Medulla oblongata (tissue), 1 donor: ENCODE measurements around the gene PROK1.

Source experiments
- DNase-seq: peaks from one replicate; pipeline ENCODE4 v3.0.0-alpha.2; 2015; ENCODE audit errors: extremely low spot score

PROK1 gene

DNA sequence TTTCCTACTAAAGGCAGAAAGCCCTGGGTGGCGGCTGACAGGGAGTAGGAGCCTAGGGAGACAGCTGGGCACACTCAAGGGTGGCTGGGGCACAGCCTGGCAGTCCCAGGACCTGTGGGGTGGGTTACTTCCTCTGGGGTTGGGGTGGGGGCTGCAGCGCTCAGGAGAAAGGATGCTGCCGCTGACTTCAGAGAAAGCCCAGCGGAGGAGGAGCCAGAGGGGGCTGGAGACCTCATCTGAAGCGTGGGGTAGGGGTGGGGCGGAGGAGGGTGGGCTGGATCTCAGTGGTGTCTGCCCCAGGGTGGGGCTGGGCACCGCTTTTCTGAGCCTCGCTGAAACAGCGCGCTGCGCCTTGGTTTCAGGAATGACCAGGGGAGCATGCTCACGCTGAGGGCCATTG, 37.2 kb downstream of the PROK1 start:
- DNase-seq: no peak

DNA sequence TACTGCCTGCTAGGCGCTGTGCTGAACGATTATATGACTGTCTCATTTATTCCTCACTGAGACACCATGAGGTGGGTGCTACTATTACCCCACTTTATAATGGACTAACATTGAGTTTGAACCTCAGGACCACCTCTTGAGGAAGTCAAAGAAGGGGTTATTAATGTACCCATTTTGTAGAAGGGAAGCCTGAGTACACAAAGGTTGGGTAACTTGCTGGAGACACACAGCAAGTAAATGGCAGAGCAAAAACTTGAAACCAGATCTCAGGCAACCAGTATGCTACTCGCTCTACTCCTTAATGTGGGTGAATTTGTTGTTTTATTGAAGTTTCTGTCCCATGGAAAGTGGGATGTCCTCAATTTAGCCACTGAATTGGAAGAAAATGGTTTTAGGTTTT, 37.9 kb downstream of the PROK1 start:
- DNase-seq: no peak

DNA sequence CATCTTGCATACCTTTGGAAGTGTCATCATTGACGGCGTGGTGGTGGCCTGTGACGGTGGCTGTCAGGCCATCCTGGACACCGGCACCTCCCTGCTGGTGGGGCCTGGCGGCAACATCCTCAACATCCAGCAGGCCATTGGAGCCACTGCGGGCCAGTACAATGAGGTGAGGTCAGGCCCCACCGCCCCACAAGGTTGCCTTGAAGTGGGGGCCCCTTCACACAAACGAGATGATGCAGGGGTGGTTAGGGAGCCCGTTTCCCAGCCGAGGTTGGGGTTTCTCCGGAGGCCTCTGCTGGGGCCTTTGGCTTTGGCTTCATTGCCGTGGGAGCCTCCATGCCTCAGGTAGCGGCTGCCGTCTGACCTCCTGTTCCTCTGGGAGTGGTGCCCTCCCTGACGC, 38.5 kb downstream of the PROK1 start:
- no peak for DNase-seq

DNA sequence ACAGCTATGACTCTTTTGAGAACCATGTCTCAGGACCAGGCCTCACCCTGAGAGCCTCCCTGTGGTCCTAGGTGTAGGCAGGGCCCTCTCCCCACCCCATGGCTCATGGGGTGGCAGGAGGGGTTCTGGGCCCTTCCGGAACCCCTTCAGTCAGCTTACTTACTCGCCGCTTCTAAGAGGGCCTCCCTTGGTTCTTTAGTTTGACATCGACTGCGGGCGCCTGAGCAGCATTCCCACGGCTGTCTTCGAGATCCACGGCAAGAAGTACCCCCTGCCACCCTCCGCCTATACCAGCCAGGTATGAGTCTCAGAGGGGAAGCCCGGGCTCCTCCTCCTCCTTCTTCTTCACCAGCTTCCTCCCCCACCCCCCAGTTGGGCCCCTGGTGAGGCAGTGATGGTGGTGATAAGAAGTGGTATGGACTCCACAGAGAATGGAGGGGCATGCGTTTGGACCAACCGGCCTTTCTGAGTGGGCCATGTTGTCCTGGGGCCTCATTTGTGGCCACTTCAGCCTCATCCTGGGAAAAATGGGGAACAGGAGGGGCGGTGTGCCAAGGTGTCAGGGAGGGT, 39.1 kb downstream of the PROK1 start:
- DNase-seq: no peak

GRCh38 chr1:110490791-110491451, 40.0 kb downstream of the PROK1 start:
- no peak for DNase-seq

- DNase-seq: no peak
These were observed 41.6 kb downstream of the PROK1 start for GRCh38 chr1:110492573-110492972.

- no peak for DNase-seq
These were observed 42.2 kb downstream of the PROK1 start for GRCh38 chr1:110493059-110493699.

DNA sequence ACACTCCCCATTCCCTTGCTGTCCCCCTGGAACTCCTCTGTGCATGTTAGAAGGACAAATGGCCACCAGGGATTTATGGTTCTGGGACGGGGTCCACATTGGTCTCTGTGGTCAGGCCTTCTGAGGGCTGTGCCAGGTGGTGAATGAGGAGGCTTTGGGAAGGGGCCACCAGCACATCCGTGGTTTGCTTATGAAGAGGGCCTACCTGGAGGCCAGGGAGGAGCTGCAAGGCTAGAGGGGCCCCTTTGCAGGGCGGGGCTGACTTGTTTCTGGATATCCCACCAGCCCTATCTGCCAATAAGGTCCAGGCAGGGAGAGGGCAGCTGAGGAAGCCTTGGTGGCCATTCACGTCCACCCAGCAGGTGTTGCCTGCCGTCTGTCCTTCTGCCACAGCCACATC, 43.1 kb downstream of the PROK1 start:
- no peak for DNase-seq

DNA sequence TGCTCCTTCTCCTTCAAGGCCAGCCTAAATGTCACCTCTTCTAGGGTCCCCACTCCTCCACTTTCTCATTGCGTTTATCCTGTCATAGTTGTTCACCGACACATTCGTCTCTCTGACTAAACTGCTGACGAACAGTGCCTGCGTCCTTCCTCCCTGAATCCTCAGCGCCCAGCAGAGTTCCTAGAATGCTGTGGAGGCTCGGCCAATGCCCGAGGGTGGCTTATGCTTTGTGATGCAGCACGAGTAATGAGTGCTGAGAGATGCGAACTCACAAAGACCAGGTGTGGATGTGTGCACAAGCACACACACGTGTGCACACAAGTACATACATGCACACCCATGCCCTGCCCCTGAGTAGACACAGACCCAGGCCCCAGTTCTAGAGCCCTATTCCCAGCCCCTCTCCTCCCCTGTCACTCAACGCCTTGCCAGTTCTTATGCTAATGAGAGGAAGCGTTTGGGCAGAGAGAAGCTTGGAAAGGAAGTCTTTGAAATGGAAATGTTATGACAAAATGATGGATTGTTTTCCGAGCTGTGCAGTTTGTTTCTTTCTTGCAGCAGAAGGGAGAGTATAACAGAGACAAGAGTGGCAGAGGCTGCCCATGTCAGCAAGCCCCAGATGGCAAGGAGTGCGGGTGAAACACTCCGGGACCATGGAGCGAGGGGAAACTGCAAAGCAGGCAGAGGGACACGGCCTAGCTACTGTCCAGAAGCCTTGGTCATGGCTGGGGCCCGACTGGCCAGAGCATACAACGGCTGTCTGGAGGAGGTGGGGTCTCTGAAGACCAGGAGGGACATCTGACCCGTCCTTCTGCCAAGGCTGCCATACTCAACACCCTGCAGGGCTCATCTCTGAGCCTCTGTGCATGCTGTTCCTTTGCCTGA, 43.8 kb downstream of the PROK1 start:
- no peak for DNase-seq

GRCh38 chr1:110495926-110496600, 45.1 kb downstream of the PROK1 start:
- DNase-seq: peak; percentile 90

DNA sequence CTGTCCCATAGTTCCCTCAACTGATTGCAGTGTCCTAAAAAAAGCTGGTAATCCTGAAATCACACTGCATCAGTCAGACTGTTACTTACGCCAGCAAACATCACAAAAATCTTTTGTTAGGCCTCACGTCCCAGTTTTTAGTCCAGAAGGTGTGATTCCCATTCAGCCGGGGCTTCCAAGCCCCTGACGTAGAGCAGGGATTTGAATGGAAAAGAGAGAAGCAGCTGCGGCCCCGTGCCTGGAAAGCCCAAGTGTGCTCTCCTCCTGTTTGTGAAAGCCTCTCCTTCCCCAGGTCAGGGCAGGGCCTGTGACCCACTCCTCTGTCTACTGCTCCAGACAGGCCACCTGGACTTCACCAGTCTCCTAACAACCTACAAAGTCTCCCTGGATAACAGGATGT, 47.3 kb downstream of the PROK1 start:
- no peak for DNase-seq

DNA sequence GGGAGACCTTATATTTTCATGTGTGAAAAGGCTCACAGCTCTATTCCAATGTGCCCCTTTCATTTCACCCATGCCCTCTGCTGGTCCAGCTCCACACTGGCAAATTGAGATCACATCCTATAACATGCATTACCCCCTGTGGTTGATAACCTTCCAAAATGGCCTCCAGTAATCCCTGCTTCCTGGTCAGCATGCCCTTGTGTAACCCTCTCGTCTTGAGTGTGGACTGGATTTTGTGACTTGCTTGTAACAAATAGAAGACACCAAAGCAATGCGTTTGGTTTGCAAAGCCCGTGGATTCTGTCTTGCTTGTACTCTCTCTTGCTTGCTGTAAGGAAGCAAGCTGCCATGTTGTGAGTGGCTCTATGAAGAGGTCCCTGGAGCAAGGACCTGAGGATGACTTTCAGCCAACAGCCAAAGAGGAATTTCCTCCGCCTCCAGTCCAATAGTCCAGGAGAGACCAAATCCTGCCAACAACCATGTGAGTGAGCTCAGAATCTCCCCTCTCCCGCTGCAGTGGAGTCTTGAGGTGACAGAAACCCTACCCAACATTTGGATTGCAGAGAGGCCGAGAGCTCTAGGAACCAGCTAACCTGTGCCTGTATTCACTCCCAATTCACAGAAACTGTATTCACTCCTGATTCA, 50.7 kb downstream of the PROK1 start:
- DNase-seq: no peak

GRCh38 chr1:110502402-110503151, 51.6 kb downstream of the PROK1 start:
- peak; percentile 70 for DNase-seq

GRCh38 chr1:110503471-110503870, 52.5 kb downstream of the PROK1 start:
- DNase-seq: no peak

DNA sequence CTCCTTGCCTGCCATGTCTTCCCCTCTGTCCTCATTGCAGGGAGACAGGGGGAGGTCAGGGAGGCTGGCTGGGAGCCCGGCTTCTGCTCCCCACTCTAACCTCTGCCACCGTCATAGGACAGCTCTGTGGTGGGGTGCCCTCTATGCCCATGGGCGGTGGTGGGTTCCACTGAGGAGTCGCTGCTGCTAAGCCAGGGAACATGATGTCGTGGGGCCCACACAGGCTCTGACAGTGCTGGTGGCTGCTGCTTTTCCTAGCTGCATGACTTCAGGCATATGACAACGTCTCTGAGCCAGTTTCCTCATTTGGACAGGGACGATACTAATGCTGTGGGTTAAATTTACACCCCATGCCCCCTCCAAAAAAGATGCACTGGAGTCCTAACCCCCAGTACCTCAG, 53.3 kb downstream of the PROK1 start:
- DNase-seq: no peak

- DNase-seq: no peak
These were observed 54.6 kb downstream of the PROK1 start for GRCh38 chr1:110505596-110505995.

DNA sequence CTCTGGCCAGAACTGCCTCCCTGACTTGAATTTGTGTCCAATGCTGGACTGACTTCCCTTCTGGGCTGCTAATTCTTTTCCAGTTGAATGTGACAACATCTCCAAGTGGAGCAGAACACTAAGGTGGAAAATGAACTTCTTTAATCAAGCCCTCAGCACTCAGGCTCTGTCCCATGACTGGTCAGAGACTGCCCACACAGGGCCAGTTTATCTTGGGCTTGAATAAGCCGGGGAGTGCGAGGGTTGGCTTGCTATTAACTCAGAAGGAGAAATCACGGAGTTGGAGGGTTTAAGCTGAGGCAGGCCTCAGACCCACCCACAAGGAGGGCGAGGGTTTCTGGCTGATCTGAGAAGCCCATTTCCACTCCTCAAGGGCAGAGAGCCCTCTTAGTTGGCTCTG, 55.6 kb downstream of the PROK1 start:
- DNase-seq: no peak
